Vagina (tissue), 2 donors: Measurements from ENCODE around the gene BEST4. TPM values are rescaled to one million over a fixed set of nuclear protein-coding genes. Genes with fewer than 3 reads are reported as not detected.

Experiments used
- DNase-seq, 2 donors: peaks; one replicate each; pipeline ENCODE4 v3.0.0-alpha.2; 2017; ENCODE audit errors: extremely low spot score in 2 of 2
- H3K27ac ChIP-seq: fragments of 200-600 bp; sonication (generic); one replicate; pipeline ENCODE4 v1.5.1; 2019
- H3K27me3 ChIP-seq: fragments of 200-600 bp; sonication (generic); one replicate; pipeline ENCODE4 v1.5.1; 2019
- H3K36me3 ChIP-seq, 2 donors: fragments of 200-600 bp; sonication (generic); one replicate each; pipeline ENCODE4 v1.5.1; 2017 to 2019
- H3K4me1 ChIP-seq: fragments of 200-600 bp; sonication (generic); one replicate; pipeline ENCODE4 v1.5.1; 2019
- H3K4me3 ChIP-seq, 2 donors: fragments of 200-600 bp; sonication (generic); 1 replicate in 1 of 2; 2 replicates in 1 of 2; pipeline ENCODE4 v1.5.1; 2016 to 2019
- H3K9me3 ChIP-seq: fragments of 200-600 bp; sonication (generic); one replicate; pipeline ENCODE4 v1.5.1; 2019
- CTCF ChIP-seq, 3 experiments: fragments of 450-650 bp in 2 of 3; fragments of 200-600 bp in 1 of 3; sonication (generic) in 1 of 3; IDR thresholded peaks; one replicate each; pipeline ENCODE4 v1.5.1; 2017 to 2019; ENCODE audit warnings: antibody characterized with exemption in 3 of 3, mild to moderate bottlenecking in 2 of 3, moderate library complexity in 2 of 3
- POLR2A ChIP-seq, 2 donors: fragments of 450-650 bp; IDR thresholded peaks; one replicate each; pipeline ENCODE4 v1.6.1; 2017; ENCODE audit warnings: antibody characterized with exemption in 2 of 2, mild to moderate bottlenecking in 2 of 2, moderate library complexity in 2 of 2
- POLR2AphosphoS5 ChIP-seq, 2 donors: sonication (generic); formaldehyde crosslinking; IDR thresholded peaks; one replicate each; pipeline ENCODE4 v1.9.0; 2017; ENCODE audit warnings: antibody characterized with exemption in 2 of 2, mild to moderate bottlenecking in 2 of 2, low read depth in 1 of 2; ENCODE audit not compliant: insufficient read depth in 1 of 2
- intact Hi-C: fragments of 100-400 bp; cut with DNase I; formaldehyde crosslinking; loops from one replicate; pipeline ENCODE4 v1.15.1; 2023
- total RNA-seq: library from RNA; depleted of rRNA; stranded (reverse); fragments of >200 nt; gene quantifications from one replicate; pipeline ENCODE4 v1.2.3, GENCODE V29; 2016

The BEST4 gene
- not detected for total RNA-seq

- Histone ChIP-seq H3K9me3 (no peaks in the 10 kb centered on the region), H3K36me3 (no peaks in the 10 kb centered on the region), H3K27me3 (no peaks in the 10 kb centered on the region), H3K4me1 (peaks cover 33% of the 10 kb centered on the region), H3K27ac (no peak within 1 kb of the TSS), H3K4me3 (no peak within 1 kb of the TSS)
- TF ChIP-seq CTCF (IDR thresholded peaks at IDR 0.05), result no peak
- no peak for TF ChIP-seq POLR2A (IDR thresholded peaks at IDR 0.05)
- no peak for TF ChIP-seq POLR2AphosphoS5 (IDR thresholded peaks at IDR 0.05; ENCODE audit: insufficient read depth in 1 of 2, low read depth in 1 of 2)
- intact Hi-C loops, result loop anchor here (5.0 kb wide), 1 partner anchor 199 kb away; the partner anchor contains the start of gene EIF2B3
- DNase-seq, result no peak
These were observed at the start of gene BEST4 for GRCh38 chr1:44788120-44788860. Gene BEST4, minus strand, starts transcription at chr1:44788170. Its CDS starts 465 bp downstream, at chr1:44787705.

GRCh38 chr1:44835738-44836675 is 48.0 kb upstream of the BEST4 start:
- Histone ChIP-seq H3K36me3 (no peaks in the 10 kb centered on the region), H3K4me3 (no peak overlapping the region), H3K27ac (no peak overlapping the region), H3K27me3 (no peaks in the 10 kb centered on the region), H3K4me1 (no peaks in the 10 kb centered on the region), H3K9me3 (no peaks in the 10 kb centered on the region)
- peak in 1 of 2 donors; percentile 41 for TF ChIP-seq POLR2AphosphoS5 (IDR thresholded peaks at IDR 0.05; ENCODE audit: insufficient read depth in 1 of 2, low read depth in 1 of 2)
- peak; percentile 33 to 76 (median 66) for TF ChIP-seq CTCF (IDR thresholded peaks at IDR 0.05)
- TF ChIP-seq POLR2A (IDR thresholded peaks at IDR 0.05), result no peak
- no peak for DNase-seq
- intact Hi-C loops, result loop anchor here (10.0 kb wide), 1 partner anchor 169 kb away; no protein-coding TSS in a partner anchor

- H3K4me1 ChIP-seq, result no peaks in the 10 kb centered on the region
- H3K9me3 ChIP-seq, result no peaks in the 10 kb centered on the region
- TF ChIP-seq CTCF (IDR thresholded peaks at IDR 0.05) (no peak), POLR2AphosphoS5 (IDR thresholded peaks at IDR 0.05; ENCODE audit: insufficient read depth in 1 of 2, low read depth in 1 of 2) (no peak), POLR2A (IDR thresholded peaks at IDR 0.05) (no peak)
- no peak overlapping the region for H3K27ac ChIP-seq
- no peaks in the 10 kb centered on the region for H3K27me3 ChIP-seq
- H3K36me3 ChIP-seq, result no peaks in the 10 kb centered on the region
- intact Hi-C loops, result loop anchor here (10.0 kb wide), 1 partner anchor 170 kb away; no protein-coding TSS in a partner anchor
- no peak for DNase-seq
- H3K4me3 ChIP-seq, result no peak overlapping the region
These were observed 46.4 kb upstream of the BEST4 start for GRCh38 chr1:44834328-44834727.

- Histone ChIP-seq H3K36me3 (no peaks in the 10 kb centered on the region), H3K4me3 (no peak overlapping the region), H3K4me1 (peaks cover 2% of the 10 kb centered on the region), H3K27ac (no peak overlapping the region), H3K27me3 (no peaks in the 10 kb centered on the region), H3K9me3 (no peaks in the 10 kb centered on the region)
- DNase-seq, result no peak
- TF ChIP-seq POLR2A (IDR thresholded peaks at IDR 0.05) (no peak), POLR2AphosphoS5 (IDR thresholded peaks at IDR 0.05; ENCODE audit: insufficient read depth in 1 of 2, low read depth in 1 of 2) (no peak), CTCF (IDR thresholded peaks at IDR 0.05) (no peak)
- intact Hi-C loops, result loop anchor here (10.0 kb wide), 1 partner anchor 173 kb away; no protein-coding TSS in a partner anchor
These were observed 44.2 kb upstream of the BEST4 start for GRCh38 chr1:44832056-44832705.
